C4-2B (cell line): ENCODE results near the gene TLCD4.

Experiments
- H3K27ac ChIP-seq: fragments of 450-650 bp; 2 replicates; pipeline ENCODE4 v1.5.1; 2017
- CTCF ChIP-seq: fragments of 450-650 bp; conservative IDR thresholded peaks from 2 replicates; pipeline ENCODE4 v1.5.1; 2017; ENCODE audit warnings: mild to moderate bottlenecking
- ZFX ChIP-seq: fragments of 450-650 bp; IDR thresholded peaks from 2 replicates; pipeline ENCODE4 v1.6.1; 2017

TLCD4 gene

GRCh38 chr1:95116580-95117206 lies 462 bp upstream of the TLCD4 start:
- TF ChIP-seq CTCF (peak; percentile 87), ZFX (no peak)
- H3K27ac ChIP-seq, result peak overlapping the region; percentile 64

- H3K27ac ChIP-seq, result peak overlapping the region; percentile 64
- TF ChIP-seq ZFX (no peak), CTCF (no peak)
These were observed 928 bp downstream of the TLCD4 start for GRCh38 chr1:95118067-95118499.

- TF ChIP-seq CTCF, result no peak
- TF ChIP-seq ZFX, result no peak
- no peak overlapping the region for H3K27ac ChIP-seq
These were observed 1.6 kb downstream of the TLCD4 start for GRCh38 chr1:95118710-95119109.

GRCh38 chr1:95119273-95119672 lies 2.1 kb downstream of the TLCD4 start:
- TF ChIP-seq ZFX (no peak), CTCF (no peak)
- no peak overlapping the region for H3K27ac ChIP-seq

GRCh38 chr1:95122151-95122697 lies 5.1 kb downstream of the TLCD4 start:
- no peak for TF ChIP-seq ZFX
- TF ChIP-seq CTCF, result no peak
- no peak overlapping the region for H3K27ac ChIP-seq

GRCh38 chr1:95124342-95124741 lies 7.2 kb downstream of the TLCD4 start:
- H3K27ac ChIP-seq, result no peak overlapping the region
- TF ChIP-seq CTCF (no peak), ZFX (no peak)

- TF ChIP-seq ZFX, result no peak
- TF ChIP-seq CTCF, result no peak
- no peak overlapping the region for H3K27ac ChIP-seq
These were observed 9.2 kb downstream of the TLCD4 start for GRCh38 chr1:95126366-95126765.
